Activated naive CD4-positive, alpha-beta T cell treated with anti-CD3 and anti-CD28 coated beads, Interleukin-2, amount 10 ng/mL, durations not matched to agents 7 days and 5 days (primary cell): Measurements from ENCODE around the gene FFAR1.
"Not testable (repeated sequence)": the region's sequence is repeated elsewhere in the genome, so short reads cannot be mapped to it uniquely, and the experiment has no call there.

Experiments
- CTCF ChIA-PET: fragments of 350-600 bp; sonication (Branson Sonifier 250); formaldehyde crosslinking; loops from one replicate; lab custom pipeline; 2021; ENCODE audit warnings: antibody characterized with exemption; lab: Charles Lee
- DNase-seq: peaks from one replicate; pipeline ENCODE4 v3.0.0-alpha.2; 2020
- H3K27ac Mint-ChIP-seq: one replicate; pipeline ENCODE4 v1.8.0; 2021; ENCODE audit warnings: mild to moderate bottlenecking, moderate library complexity, mixed read lengths
- H3K27me3 Mint-ChIP-seq: one replicate; pipeline ENCODE4 v1.8.0; 2021; ENCODE audit warnings: mild to moderate bottlenecking, mixed read lengths
- H3K36me3 Mint-ChIP-seq: one replicate; pipeline ENCODE4 v1.8.0; 2021; ENCODE audit warnings: mixed read lengths
- H3K4me1 Mint-ChIP-seq: one replicate; pipeline ENCODE4 v1.8.0; 2021; ENCODE audit warnings: mixed read lengths
- H3K4me3 Mint-ChIP-seq: one replicate; pipeline ENCODE4 v1.8.0; 2021; ENCODE audit warnings: mild to moderate bottlenecking, moderate library complexity, mixed read lengths
- H3K9me3 Mint-ChIP-seq: one replicate; pipeline ENCODE4 v1.8.0; 2021; ENCODE audit warnings: mixed read lengths

Gene FFAR1

DNA sequence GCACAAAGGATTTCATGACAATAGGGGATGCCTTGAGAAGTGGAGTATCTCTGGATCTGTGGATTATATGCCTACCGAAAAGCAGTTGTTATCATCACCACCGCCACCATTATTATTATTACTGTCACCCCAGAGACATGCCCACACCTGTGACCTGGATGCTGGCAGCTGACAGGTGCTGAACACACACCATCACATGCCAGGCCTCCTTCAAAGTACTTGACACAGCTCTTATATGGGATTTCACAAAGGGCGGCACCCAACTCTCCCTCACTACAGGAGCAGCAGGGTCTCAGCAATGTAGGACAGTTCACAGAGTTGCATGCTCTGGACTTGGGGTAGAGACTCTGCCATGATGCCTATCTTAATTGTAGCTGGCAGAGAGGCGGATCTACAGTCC lies 17.6 kb downstream of the FFAR1 start:
- CTCF ChIA-PET, result interaction anchor here (0.8 to 1.5 kb wide), 3 partner anchors 13 to 130 kb away, joined by 3 to 4 read pairs (median 3); no protein-coding TSS in a partner anchor
- H3K27me3 Mint-ChIP-seq, result peaks cover 50% of the 10 kb centered on the region
- no peaks in the 10 kb centered on the region for H3K9me3 Mint-ChIP-seq
- DNase-seq, result no peak
- H3K27ac Mint-ChIP-seq, result no peak overlapping the region
- H3K4me3 Mint-ChIP-seq, result no peak overlapping the region
- no peaks in the 10 kb centered on the region for H3K36me3 Mint-ChIP-seq
- no peaks in the 10 kb centered on the region for H3K4me1 Mint-ChIP-seq

DNA sequence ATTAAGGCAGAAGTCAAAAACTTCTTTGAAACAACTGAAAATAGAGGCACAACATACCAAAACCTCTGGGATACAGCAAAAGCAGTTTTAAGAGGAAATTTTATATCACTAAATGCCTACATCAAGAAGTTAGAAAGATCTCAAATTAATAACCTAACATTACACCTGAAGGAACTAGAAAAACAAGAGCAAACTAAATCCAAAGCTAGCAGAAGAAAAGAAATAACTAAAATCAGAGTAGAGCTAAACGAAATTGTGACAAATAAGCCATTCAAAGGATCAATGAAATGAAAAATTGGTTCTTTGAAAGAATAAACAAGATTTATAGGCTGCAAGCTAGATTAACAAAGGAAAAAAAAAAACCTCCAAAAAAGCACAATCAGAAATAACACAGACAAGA lies 20.7 kb downstream of the FFAR1 start:
- Mint-ChIP-seq H3K9me3 (no peaks in the 10 kb centered on the region), H3K27ac (no peak overlapping the region), H3K27me3 (peaks cover 30% of the 10 kb centered on the region), H3K36me3 (no peaks in the 10 kb centered on the region), H3K4me3 (no peak overlapping the region), H3K4me1 (no peaks in the 10 kb centered on the region)
- CTCF ChIA-PET, result no interaction called here
- no peak for DNase-seq

- no peak for DNase-seq
- Mint-ChIP-seq H3K4me1 (no peaks in the 10 kb centered on the region), H3K36me3 (no peaks in the 10 kb centered on the region), H3K27me3 (peaks cover 36% of the 10 kb centered on the region), H3K9me3 (no peaks in the 10 kb centered on the region), H3K27ac (no peak overlapping the region), H3K4me3 (no peak overlapping the region)
- CTCF ChIA-PET, result no interaction called here
Measured at GRCh38 chr19:35369522-35369921, 21.8 kb downstream of the FFAR1 start.

GRCh38 chr19:35370722-35371121 lies 23.0 kb downstream of the FFAR1 start, which contains the start of gene GPR42:
Gene GPR42, plus strand, starts transcription at chr19:35371068. Its CDS starts 292 bp downstream, at chr19:35371360.
- no peak within 1 kb of the TSS for H3K4me3 Mint-ChIP-seq

GRCh38 chr19:35373492-35373891 lies 25.8 kb downstream of the FFAR1 start:
- no peaks in the 10 kb centered on the region for H3K36me3 Mint-ChIP-seq
- H3K4me3 Mint-ChIP-seq, result no peak overlapping the region
- no peaks in the 10 kb centered on the region for H3K9me3 Mint-ChIP-seq
- peaks cover 46% of the 10 kb centered on the region for H3K27me3 Mint-ChIP-seq
- H3K4me1 Mint-ChIP-seq, result no peaks in the 10 kb centered on the region
- DNase-seq, result no peak
- CTCF ChIA-PET, result no interaction called here
- H3K27ac Mint-ChIP-seq, result no peak overlapping the region

More at GRCh38 chr19:35370722-35371121, 23.0 kb downstream of the FFAR1 start, which contains the start of gene GPR42:
- CTCF ChIA-PET, result no interaction called here
- H3K4me1 Mint-ChIP-seq, result no peaks in the 10 kb centered on the region
- H3K27me3 Mint-ChIP-seq, result peaks cover 48% of the 10 kb centered on the region
- H3K27ac Mint-ChIP-seq, result no peak within 1 kb of the TSS
- no peaks in the 10 kb centered on the region for H3K36me3 Mint-ChIP-seq
- DNase-seq, result no peak
- no peaks in the 10 kb centered on the region for H3K9me3 Mint-ChIP-seq

GRCh38 chr19:35374031-35374430 lies 26.3 kb downstream of the FFAR1 start:
- CTCF ChIA-PET, H3K27ac Mint-ChIP-seq, H3K36me3 Mint-ChIP-seq, H3K4me1 Mint-ChIP-seq, H3K4me3 Mint-ChIP-seq, DNase-seq, H3K9me3 Mint-ChIP-seq: not testable (repeated sequence)
- H3K27me3 Mint-ChIP-seq, result peaks cover 42% of the 10 kb centered on the region

DNA sequence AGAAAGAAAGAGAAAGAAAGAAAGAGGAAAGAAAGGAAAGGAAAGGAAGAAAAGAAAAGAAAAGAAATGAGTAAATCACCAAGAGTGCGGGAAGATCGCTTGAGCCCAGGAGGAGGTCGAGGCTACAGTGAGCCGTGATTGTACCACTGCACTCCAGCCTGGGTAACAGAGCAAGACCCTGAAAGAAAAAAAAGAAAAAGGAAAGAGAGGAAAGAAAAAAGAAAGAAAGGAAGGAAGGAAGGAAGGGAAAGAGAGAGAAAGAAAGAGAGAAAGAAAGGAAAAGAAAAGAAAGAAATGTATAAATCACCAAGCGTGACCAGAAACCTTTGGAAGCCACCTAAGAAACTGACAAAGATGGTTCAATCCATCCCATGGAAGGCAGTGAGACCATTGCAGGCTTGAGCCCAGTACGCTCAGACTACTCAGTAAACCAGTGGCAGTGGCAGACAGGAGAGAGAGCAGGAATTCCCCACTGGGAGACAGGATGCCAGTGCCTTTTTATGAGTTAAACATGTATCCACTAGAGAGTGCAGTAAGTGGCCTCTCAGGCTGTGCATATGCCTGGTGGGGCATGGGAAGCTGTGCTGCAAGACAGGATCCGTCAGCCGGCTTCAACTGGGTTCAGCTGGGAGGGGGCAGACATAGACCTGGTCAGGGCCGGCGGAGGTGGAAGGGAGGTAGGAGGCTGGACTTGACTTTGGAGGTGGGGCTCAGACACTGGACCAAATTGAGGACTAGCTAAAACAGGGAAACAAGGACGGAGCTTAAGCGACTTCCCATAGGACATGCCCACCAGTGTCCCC lies 28.0 kb downstream of the FFAR1 start:
- DNase-seq, result no peak
- Mint-ChIP-seq H3K4me1 (no peaks in the 10 kb centered on the region), H3K27ac (no peak overlapping the region), H3K4me3 (no peak overlapping the region), H3K27me3 (peaks cover 48% of the 10 kb centered on the region), H3K9me3 (no peaks in the 10 kb centered on the region), H3K36me3 (no peaks in the 10 kb centered on the region)
- CTCF ChIA-PET, result interaction anchor here (1.2 to 1.4 kb wide), 2 partner anchors 14 to 119 kb away, joined by 3 read pairs; no protein-coding TSS in a partner anchor

GRCh38 chr19:35377656-35378055 lies 30.0 kb downstream of the FFAR1 start:
- CTCF ChIA-PET, result no interaction called here
- Mint-ChIP-seq H3K4me3 (no peak overlapping the region), H3K9me3 (no peaks in the 10 kb centered on the region), H3K4me1 (no peaks in the 10 kb centered on the region), H3K27ac (no peak overlapping the region), H3K36me3 (no peaks in the 10 kb centered on the region), H3K27me3 (peaks cover 56% of the 10 kb centered on the region)
- DNase-seq, result no peak

DNA sequence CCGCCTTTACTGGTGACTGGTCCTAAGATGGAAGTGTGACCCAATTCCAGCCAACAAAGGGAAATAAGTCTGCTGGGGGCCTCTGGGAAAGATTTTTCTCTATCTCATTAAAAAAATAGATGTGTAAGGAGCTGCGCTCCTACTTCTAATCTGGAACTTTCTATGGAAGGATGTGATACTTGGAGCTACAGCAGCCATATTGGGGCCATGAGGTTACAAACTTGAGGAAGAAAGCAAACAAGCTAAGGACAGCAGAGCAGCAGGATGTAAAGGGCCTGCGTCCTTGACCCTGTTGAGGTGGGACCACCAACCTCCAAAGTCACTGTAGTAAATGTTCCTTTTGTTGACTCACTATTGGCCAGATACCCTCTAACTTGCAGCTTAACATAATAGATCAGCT lies 30.7 kb downstream of the FFAR1 start:
- Mint-ChIP-seq H3K4me3 (no peak overlapping the region), H3K36me3 (no peaks in the 10 kb centered on the region), H3K27me3 (peaks cover 60% of the 10 kb centered on the region), H3K9me3 (no peaks in the 10 kb centered on the region), H3K27ac (no peak overlapping the region), H3K4me1 (no peaks in the 10 kb centered on the region)
- CTCF ChIA-PET, result interaction anchor here (1.0 kb wide), 2 partner anchors 25 to 109 kb away, joined by 3 to 5 read pairs; no protein-coding TSS in a partner anchor
- no peak for DNase-seq

GRCh38 chr19:35379545-35379944 lies 31.8 kb downstream of the FFAR1 start:
- H3K4me1 Mint-ChIP-seq, H3K36me3 Mint-ChIP-seq, H3K4me3 Mint-ChIP-seq, CTCF ChIA-PET, H3K9me3 Mint-ChIP-seq, DNase-seq, H3K27ac Mint-ChIP-seq: not testable (repeated sequence)
- H3K27me3 Mint-ChIP-seq, result peaks cover 49% of the 10 kb centered on the region

DNA sequence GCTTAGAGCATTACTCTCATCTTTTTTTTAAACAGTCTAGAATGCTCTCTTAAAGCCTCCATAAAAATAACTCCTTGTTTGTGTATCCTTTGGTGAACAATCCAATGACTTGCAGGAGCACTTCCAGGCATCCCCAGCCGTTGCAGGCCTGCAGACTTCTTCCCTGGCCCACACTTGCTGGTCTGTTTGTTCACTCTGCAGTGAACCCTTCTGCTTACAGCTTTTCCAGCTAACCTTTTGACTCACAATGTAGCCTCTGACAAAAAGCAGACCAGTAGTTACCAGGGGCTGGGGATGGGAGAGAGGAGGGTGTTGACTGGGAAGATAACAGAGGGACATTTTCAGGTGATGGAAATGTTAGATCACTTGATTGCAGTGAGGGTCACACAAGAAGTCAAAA lies 32.3 kb downstream of the FFAR1 start:
- no peak for DNase-seq
- Mint-ChIP-seq H3K4me3 (no peak overlapping the region), H3K36me3 (no peaks in the 10 kb centered on the region), H3K4me1 (no peaks in the 10 kb centered on the region), H3K27ac (no peak overlapping the region), H3K27me3 (peaks cover 44% of the 10 kb centered on the region), H3K9me3 (peaks cover 2% of the 10 kb centered on the region)
- CTCF ChIA-PET, result no interaction called here

DNA sequence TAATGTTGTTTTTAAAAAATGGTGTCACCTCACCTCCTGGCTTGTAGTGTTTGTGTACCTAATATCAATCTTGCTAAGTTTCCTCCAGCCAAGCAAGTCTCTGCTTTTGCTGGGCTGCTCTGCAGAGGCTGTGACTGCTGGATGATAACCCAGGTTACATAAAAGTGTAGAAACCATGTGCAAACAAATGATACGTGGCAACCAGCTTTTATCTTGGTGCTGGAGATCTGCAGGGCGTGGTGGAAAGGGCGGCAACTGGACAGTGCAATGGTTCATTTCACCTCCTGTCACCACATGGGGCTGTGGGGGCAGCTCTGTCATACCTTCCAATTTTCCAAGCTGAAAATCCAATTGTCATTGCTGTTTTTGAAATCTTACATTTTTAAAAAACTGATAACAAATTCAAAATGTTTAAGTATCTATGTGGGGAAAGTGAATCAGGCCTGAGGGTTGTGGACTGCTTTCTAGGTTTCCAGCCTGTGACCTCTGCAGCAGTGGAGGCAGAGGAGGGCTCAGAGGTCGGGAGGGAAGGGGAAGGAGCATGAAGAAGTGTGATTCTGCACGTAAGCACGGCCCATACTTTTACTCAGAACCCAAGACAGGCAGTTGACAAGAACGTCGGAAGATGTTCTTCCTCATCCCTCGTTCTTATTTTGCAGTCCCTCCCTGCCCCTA lies 32.9 kb downstream of the FFAR1 start:
- H3K4me1 Mint-ChIP-seq, result no peaks in the 10 kb centered on the region
- CTCF ChIA-PET, result no interaction called here
- no peak for DNase-seq
- H3K36me3 Mint-ChIP-seq, result no peaks in the 10 kb centered on the region
- H3K4me3 Mint-ChIP-seq, result no peak overlapping the region
- H3K9me3 Mint-ChIP-seq, result peaks cover 2% of the 10 kb centered on the region
- no peak overlapping the region for H3K27ac Mint-ChIP-seq
- H3K27me3 Mint-ChIP-seq, result peaks cover 38% of the 10 kb centered on the region

DNA sequence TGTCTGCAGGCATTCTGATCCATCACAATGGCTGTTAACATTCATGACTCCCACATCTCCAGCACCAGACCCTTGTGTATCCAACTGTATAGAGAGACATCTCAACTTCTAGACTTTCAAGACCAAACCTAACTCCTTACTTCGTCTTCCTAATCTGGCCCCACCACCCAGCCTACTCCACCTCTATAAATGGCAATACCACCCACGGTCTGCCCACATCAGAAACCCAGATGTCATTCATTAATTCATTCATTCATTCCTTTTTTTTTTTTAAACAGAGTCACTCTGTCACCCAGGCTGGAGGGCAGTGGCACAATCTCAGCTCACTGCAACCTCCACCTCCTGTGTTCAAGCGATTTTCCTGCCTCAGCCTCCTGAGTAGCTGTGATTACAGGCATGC lies 33.6 kb downstream of the FFAR1 start:
- H3K9me3 Mint-ChIP-seq, result peaks cover 3% of the 10 kb centered on the region
- DNase-seq, result no peak
- no peak overlapping the region for H3K27ac Mint-ChIP-seq
- CTCF ChIA-PET, result no interaction called here
- peaks cover 33% of the 10 kb centered on the region for H3K27me3 Mint-ChIP-seq
- H3K36me3 Mint-ChIP-seq, result peaks cover under 1% of the 10 kb centered on the region
- no peaks in the 10 kb centered on the region for H3K4me1 Mint-ChIP-seq
- H3K4me3 Mint-ChIP-seq, result no peak overlapping the region

- no peak overlapping the region for H3K27ac Mint-ChIP-seq
- no peak for DNase-seq
- H3K9me3 Mint-ChIP-seq, result peaks cover 5% of the 10 kb centered on the region
- peaks cover 33% of the 10 kb centered on the region for H3K27me3 Mint-ChIP-seq
- CTCF ChIA-PET, result no interaction called here
- no peak overlapping the region for H3K4me3 Mint-ChIP-seq
- no peaks in the 10 kb centered on the region for H3K4me1 Mint-ChIP-seq
- H3K36me3 Mint-ChIP-seq, result peaks cover 2% of the 10 kb centered on the region
Measured at GRCh38 chr19:35381926-35382325, 34.2 kb downstream of the FFAR1 start.

- peaks cover 2% of the 10 kb centered on the region for H3K36me3 Mint-ChIP-seq
- peaks cover 5% of the 10 kb centered on the region for H3K9me3 Mint-ChIP-seq
- H3K4me1 Mint-ChIP-seq, result no peaks in the 10 kb centered on the region
- H3K4me3 Mint-ChIP-seq, result no peak overlapping the region
- DNase-seq, result no peak
- peaks cover 22% of the 10 kb centered on the region for H3K27me3 Mint-ChIP-seq
- CTCF ChIA-PET, result no interaction called here
- no peak overlapping the region for H3K27ac Mint-ChIP-seq
Measured at GRCh38 chr19:35383536-35383935, 35.8 kb downstream of the FFAR1 start.
